IPS DF 19.7 (cell line): ENCODE measurements around the gene TTC4.

ENCODE experiments used
- DNase-seq: peaks from one replicate; pipeline ENCODE4 v3.0.0-alpha.2; 2013; ENCODE audit warnings: low read depth, low spot score

The TTC4 gene

DNA sequence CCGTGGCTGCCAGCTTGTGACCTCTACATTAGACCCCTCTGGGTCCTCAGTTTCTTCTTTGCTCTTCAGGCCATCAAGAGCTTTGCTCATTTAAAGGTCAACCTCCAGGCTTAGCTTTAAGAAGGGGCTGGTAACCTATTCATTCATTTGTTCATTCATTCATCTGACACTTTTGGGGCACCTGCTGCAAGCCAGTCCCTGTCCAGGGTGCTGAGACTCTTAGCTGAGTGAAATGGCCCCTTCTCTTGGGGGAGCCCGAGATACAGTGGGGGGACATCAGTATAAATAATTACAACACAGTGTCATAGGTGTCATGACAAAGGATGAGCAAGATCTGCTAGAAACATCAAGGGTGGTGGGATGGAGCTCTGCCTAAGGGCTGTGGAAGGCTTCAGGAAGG, 10.5 kb upstream of the TTC4 start:
- no peak for DNase-seq

DNA sequence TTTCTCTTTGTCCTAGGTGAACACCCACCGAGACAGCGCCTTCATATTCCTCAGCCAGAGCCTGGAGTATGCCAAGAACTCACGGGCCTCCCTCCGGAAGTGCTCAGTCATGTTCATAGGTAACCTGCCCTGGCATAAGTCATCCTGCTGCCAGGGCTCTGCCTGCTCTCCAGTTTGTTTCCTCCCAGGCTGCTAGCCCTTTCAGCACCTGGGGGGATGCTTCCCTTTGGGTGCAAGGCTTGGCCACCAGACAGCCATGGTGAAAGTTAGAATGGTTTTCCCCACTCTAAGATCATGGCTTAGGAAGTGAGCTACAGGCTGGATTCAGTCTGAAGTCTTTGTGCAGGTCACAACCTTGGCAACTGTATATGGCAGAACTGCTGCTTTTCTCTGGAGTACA, 9.2 kb upstream of the TTC4 start:
- no peak for DNase-seq

DNA sequence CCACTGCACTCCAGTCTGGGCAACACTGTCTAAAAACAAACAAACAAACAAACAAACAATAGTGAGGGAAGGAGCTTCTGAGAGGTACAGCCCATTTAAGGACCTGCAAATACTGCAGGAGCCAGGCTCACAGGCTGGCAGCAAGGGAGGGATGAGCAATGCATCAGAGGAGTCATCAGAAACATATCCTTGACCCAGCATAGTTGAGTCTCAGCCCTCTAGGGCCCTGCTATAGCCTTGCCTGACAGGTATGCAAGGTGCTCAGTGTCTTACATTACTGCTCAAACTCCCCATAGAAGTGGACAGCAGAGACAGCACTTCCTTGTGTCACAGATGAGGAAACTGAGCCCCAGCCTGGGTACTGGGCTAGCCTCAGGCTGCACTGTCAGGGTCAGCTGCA, 7.3 kb upstream of the TTC4 start:
- DNase-seq, result no peak

DNA sequence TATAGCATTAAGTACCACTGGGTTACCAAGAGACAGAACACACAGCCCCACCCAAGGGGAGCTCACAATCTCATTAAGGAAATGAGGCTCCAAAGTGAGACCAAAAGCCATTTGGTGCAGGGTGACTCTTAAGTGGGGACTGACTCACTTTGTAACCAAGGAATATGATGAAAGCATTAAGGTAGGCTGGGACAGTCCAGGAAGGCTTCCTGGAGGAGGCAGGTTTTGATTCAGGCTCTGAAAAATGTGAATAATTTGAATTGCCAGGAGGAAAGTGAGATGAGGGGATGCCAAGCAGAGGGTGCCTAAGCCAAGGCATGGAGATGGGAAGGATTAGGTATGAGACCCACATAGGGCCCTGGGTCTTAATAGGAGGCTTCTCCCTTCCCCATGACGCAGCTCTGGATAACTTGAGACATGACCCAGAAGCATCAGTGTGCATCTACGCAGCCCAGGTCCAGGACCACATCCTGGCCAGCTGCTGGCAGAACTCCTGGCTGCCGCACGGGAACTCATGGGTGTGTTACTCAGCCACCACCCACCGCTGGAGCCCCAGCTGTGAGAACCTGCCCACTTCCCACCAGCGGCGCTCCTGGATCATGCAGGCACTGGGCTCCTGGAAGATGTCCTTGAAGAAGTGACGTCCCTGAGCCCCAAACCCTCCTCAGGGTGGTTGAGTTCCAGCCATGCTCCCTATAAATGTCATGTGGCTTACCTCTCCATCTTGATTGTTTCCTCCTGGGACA, 5.9 kb upstream of the TTC4 start:
- DNase-seq, result no peak

DNA sequence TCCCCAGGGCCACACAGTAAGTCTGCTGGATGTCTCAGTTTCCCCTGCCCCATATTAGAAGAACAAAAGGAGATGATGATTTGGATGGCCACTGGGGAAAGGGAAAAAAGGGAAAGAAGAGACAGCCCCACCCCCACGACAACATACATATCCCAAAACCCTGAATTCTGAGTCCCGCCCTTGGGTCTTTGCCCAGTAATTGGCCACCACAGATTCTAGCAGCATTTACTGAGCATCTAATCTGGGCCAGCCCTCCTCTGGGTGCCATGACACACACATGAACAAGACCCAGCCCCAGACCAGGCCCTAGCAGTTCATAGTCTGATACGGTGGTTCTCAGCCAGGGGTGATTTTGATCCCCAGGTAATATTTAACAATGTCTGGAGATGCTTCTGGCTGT, 5.2 kb upstream of the TTC4 start:
- DNase-seq, result no peak

DNA sequence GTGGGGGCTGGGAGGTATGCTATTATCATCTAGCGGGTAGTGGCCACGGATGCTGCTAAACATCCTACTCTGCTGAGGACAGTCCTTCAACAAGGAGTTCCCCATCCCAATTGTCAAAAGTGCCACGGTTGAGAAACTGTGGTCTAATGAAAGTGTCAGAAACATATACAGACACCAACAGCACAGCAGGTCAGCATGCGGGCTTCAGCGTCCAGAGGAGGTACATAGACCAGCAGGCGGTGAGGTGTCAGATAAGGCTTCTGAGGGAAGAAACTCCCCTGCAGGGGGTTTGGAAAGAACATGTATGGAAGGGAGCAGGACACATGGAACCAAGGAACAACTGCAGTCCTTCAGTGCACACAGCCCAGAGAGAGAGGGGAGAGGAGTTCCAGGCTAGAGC, 4.8 kb upstream of the TTC4 start:
- DNase-seq, result no peak

DNA sequence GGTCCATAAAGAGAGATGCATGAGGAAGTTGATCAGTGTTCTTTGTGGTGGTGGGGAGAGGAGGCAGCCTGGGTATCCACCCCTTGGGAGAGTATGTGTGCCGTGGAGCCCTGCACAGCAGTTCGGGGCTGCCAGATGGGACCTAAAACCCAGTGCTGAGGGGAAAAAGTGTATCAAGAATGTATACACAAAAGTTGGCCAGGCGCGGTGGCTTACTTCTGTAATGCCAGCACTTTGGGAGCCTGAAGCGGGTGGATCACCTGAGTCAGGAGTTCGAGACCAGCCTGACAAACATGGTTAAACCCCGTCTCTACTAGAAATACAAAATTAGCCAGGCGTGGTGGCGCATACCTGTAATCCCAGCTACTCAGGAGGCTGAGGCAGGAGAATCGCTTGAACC, 4.1 kb upstream of the TTC4 start:
- DNase-seq, result no peak

DNA sequence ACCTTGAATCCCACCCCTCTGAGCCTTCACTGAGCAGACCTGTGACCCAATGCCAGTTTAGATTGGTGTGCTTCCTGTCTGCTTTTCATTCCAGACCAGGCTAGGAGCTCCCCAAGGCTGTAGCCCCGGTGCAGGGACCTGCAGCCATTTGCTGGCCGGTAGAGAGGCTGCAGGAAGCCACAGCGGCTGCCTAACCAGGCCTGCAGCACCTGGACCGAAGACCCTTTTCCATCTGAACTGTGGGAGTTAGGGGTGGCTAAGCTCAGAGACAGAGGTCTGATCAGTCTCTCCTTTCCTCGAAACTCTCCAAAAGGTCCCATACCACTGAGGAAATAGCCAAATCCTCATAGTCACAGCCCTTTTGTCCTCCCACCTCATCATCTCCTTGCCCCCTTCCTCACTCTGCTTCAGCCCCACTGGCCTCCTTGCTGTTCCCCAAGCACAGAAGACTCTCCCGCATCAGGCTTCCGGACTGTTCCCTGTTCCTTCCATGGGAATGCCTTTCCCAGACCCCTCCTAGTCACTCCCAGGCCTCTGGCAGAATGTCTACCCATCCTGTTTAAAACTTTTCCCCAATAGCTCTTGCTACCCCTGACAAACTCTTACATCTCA, 674 bp upstream of the TTC4 start:
- DNase-seq, result no peak

DNA sequence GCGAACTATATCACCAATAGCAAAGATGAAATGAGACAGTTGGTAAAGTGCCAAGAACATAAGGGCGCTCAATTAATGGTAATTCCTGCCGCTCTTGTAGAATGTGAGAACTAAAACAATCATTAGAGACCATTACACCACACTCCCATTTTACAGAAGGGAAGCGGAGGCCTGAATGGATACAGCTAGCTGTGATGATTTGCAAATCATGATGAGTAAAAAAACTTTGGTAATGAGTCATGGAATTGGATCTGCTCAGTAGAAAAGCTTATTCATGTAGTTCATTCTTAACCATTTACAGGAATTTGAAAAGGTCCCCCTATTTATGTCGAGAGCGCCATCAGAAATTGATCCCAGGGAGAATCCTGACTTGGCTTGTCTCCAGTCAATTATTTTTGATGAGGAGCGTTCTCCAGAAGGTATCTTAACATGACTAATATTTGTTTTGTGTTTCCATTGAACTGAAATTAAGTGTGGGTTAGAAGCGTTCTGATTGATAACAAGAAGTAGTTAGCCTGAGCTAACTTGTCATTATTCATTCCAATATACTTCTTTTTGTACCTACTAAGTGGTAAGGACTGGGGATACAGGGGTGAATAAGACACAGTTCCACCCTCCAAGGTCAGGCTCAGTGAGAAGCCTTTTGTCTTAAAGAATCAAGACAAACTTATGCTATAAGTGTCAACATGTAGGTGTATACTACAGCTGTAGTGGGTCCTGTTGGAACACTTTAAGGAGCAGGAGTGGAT, 812 bp downstream of the TTC4 start:
- DNase-seq, result no peak

DNA sequence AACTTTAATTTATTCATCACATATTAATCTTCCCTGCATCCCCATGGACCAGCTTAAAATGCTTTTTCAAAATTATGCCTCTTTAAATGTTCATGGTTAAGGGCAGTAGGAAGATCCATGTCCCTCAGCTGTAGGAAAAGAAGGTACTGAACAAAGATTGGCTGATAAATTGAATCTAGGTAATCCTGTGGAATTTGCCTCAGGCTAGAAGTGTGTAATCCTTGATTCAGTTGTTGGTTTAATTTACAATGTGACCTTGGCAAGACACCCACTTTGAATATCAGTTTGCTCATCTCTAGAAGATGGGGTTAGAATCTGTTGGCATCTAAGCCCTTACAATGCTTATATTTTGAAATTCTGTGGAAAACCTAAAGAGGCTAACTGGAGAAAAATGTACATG, 6.1 kb downstream of the TTC4 start:
- DNase-seq, result no peak

DNA sequence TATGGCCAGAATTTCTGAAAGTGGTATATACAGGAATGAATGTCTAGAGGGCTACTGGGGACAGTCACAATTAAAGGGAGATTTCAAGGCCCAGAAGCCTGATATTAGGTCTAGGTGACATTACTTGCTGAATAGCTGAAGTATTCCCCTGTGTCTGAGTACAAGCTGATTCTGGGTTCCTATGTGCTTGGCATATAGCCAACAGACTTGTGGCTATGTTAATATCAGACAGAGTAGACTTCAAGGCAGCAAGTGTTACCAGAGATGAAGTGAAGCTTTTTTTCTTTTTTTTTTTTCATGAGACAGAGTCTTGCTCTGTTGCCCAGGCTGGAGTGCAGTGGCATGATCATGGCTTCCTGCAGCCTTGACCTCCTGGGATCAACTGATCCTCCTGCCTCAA, 8.3 kb downstream of the TTC4 start:
- no peak for DNase-seq

DNA sequence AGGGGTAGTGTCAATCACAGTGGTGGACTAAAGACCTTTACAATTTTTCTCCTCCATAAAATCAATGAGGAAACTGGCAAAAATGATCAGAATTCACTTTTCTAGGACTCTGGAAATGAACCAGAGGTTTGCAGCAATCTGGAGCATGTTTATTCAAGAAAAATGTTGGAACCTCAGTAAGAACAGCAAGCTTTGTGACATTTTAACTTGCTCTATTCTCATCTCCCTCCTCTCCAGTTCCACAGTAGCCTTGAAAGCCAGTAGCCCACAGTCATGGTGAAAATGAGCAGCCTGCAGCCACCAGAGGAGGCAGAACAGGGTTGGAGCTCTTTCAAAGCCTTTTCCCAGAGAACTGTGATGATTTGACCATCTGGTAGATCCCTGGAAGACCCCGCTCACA, 9.1 kb downstream of the TTC4 start:
- no peak for DNase-seq

DNA sequence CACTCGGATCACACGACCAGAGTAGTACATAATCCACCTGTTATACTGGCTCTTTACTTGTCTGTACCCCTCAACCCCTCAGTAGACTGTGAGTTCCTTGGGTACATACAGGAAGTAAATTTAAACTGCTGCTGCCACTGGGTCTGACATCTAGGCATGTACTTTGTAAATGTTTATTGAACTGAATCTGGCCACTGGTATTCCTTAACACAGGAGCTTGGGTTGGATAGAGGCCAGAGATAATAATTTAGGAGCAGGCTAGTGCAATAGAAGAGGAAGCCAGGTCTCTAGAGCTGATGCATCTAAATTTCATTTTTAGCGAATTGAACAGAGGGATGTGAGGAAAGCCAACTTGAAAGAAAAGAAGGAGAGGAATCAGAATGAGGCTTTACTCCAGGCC, 12.4 kb downstream of the TTC4 start:
- DNase-seq, result no peak

DNA sequence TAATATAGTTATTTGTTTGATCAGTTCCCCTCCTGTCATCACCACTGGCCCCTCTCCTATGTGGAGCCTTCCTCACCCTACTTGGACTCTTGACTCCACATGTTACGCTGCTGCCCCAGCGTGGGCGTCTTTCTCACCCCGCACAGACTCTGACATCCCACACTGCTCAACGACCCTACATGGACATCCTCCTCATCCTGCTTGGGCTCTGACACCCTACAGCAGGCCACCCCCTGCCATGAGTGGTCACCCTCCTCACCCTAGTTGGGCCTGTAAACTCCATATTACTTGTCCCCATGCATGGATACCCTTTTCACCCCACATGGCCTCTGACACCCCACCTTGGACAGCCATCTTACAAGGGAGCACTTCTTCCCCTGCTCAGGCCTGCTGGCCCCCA, 21.0 kb downstream of the TTC4 start:
- no peak for DNase-seq

DNA sequence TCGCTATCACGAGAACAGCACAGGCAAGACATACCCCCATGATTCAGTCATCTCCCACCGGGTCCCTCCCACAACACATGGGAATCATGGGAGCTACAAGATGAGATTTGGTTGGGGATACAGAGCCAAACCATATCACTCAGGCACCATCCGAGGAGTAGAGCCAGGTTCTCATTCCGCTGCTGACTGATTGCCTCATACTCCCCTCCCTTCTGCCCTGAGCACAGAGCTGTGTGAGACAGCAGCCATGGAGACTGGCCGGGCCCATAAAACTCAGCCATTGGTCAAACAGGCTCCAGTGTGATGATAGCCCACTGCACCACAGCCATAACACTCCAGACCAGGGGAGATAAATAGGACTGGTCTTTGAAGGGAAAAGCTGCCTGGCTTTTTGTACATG, 22.6 kb downstream of the TTC4 start:
- no peak for DNase-seq

DNA sequence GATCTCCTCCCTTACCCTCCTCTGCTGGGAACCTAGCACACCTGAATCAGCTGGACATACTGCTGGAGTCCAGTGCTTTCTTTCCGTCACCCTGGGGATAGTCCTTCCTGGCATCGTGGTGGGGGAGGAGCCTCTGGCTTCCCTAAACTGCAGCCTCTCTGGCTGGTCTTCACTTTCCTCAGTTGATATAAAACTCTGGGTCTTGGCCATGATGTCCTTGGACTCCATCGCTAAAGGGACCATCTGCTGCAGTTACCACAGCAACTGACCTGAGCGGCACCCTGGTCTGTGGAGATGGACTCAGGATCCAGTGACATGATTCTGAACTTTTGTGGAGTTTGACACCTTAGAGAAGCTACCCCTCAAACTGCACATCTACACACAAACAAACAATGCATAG, 25.9 kb downstream of the TTC4 start:
- no peak for DNase-seq

DNA sequence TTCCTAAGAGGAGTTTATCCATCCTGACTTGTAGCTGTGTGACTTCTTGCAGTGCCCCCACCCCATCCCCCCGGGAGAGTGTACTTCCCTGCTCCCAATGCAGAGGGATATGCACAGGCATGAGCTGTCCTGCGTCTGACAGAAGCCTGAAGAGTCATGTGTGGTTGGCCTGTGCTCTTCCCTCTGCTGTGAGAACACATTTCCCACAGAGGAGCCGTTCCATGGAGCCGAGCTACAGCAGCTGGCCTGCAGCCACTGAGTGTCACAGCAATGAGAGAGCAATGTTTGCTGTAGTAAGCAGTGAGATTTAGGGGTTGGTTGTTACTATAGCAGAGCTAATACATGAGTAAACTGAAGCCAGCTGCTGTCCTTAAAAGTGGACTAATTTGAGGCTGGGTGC, 26.6 kb downstream of the TTC4 start:
- DNase-seq, result no peak

DNA sequence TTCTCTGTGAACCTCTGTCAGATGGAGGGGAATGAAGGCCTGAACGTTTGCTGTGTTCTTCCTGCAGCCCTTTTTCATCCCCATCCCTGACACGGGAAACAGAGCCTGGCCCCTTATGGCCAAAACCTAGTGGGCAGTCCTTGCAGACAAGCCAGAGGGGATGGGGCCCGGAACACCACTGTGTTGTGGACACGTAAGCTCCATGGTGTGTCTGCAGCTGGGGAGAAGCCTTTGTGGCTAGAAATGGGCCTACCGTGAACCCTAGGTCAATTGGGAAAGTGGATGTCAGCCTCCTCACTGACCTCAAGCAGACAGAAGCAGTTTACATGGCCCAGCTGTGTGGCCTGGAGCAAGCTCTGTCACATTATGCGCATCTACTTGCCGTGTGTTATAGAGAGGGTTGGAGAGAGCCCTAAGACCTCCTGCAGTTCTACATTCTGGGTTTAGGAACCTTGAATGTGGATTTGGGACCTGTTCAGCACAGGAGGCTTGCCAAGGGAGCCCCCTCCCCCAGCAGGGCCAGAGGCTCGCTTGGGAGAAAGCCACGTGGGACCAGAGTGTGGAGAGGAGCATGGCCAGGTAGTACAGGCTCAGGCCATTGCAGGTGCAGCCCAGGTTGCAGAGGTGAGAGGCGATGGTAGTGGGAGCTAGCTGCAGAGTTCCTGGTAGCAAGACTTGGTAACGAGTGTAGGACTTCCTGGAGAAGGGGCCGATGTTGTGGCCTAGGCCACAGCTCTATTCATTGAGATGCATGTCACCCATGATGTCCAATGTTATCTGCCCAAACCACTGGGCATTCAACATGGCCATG, 28.0 kb downstream of the TTC4 start:
- DNase-seq, result no peak

DNA sequence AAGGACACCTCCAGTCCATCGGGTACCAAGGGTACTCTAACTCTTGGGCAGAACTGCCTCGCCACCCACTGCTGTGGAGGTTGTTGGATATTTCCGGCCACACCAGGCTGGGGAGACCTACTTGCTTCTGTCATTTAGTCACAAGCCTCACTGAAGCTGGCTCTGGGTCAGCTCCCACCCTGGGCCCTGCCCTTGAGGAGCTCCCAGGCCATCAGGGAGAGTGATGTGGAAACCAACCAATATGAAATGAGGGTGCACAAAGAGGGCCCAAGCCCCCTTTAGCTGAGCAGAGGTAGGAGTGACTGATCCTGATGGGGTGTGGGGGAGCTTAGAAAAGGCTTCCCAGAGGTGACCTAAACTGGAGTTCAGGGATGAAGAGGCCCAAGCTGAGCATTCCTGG, 29.0 kb downstream of the TTC4 start:
- DNase-seq, result no peak

DNA sequence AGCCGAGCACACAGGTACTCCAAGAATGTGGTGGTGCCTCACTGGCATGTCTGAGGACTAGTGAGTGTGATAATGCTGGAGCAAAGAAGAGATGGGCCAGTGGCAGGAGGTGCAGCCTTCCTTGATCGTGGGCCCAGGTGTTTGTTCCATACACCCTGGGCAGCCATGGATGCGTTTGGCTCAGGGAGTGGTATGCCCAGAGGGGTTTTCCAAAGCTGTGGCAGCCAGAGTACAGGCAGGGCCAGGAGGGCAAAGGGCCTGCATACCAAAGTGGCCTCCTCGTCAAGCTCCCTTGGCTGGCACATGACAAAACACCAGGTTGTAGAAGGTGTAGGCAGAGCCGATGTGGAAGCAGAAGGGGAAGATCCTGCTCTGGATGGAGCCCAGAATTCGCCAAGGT, 29.6 kb downstream of the TTC4 start:
- no peak for DNase-seq

DNA sequence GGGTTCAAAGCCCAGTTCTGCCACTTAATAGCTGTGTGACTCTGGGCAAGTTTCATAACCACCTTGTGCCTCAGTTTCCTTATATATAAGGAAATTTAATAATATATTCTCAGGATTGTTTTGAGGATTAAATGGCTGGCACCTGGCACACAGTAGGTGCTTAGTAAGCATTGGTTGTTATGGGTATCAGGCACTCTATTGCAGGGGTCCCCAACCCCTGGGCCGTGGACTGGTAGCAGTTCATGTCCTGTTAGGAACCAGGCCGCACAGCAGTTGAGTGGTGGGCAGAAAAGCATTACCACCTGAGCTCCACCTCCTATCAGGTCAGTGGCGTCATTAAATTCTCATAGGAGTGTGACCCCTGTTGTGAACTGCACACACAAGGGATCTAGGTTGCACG, 30.2 kb downstream of the TTC4 start:
- DNase-seq, result no peak

DNA sequence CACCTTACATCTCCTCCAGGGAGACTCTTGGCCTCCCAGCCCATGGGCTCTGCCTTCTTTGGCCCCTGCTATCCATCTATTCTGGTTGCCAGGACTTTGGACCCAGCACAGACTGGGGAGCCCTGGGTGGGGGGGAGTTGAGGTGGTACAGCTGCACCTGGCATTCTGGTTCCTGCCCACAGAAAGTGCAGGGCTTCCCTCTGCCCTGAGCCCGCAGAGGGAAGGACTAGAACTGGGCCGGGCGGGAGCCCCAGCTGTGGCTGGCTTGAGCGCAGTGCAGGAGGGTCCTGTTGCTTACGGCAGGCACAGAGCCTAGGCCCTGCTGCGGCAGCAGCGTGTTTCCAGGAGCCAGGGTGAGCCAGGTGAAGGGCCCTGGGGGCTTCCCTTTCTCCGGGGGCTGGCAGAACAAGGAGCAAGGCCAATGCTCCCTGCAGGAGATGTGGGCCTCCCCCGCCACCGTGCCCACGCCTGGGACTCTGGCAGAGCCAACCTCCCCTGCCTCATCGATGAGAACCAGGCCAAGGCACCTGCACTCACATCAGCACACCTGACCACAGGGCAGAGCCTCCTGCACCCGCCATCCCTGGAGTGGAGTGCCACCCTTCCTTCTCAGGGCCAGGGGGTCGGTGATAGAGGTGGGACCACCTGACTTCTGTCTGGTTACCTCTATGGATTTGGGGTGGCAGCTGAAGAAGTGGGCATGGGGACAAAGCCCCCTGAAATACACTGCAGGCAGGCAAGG, 32.6 kb downstream of the TTC4 start:
- no peak for DNase-seq
